Keratinocyte (primary cell): ENCODE measurements around the gene DMD.

Source experiments
- EZH2 ChIP-seq: IDR thresholded peaks from one replicate; pipeline ENCODE4 v1.6.1; 2012; ENCODE audit warnings: inconsistent platforms, mild to moderate bottlenecking, low read length, moderate library complexity
- TF ChIP-seq, protein P1 (sequence below), 3 experiments: IDR thresholded peaks in 1 of 3; conservative IDR thresholded peaks in 1 of 3; optimal IDR thresholded peaks in 1 of 3; 2 replicates in 2 of 3; 3 replicates in 1 of 3; pipeline versions ENCODE3 to v1.5.1; 2011; ENCODE audit warnings: low read length in 3 of 3, mild to moderate bottlenecking in 3 of 3, moderate library complexity in 2 of 3, control low read depth in 1 of 3, inconsistent platforms in 1 of 3; ENCODE audit not compliant: insufficient read depth in 2 of 3; ENCODE audit errors: extremely low read depth in 1 of 3

- no peak for TF ChIP-seq EZH2
- TF ChIP-seq, protein P1, sequence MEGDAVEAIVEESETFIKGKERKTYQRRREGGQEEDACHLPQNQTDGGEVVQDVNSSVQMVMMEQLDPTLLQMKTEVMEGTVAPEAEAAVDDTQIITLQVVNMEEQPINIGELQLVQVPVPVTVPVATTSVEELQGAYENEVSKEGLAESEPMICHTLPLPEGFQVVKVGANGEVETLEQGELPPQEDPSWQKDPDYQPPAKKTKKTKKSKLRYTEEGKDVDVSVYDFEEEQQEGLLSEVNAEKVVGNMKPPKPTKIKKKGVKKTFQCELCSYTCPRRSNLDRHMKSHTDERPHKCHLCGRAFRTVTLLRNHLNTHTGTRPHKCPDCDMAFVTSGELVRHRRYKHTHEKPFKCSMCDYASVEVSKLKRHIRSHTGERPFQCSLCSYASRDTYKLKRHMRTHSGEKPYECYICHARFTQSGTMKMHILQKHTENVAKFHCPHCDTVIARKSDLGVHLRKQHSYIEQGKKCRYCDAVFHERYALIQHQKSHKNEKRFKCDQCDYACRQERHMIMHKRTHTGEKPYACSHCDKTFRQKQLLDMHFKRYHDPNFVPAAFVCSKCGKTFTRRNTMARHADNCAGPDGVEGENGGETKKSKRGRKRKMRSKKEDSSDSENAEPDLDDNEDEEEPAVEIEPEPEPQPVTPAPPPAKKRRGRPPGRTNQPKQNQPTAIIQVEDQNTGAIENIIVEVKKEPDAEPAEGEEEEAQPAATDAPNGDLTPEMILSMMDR (optimal IDR thresholded peaks at IDR 0.05 in 1 of 3, IDR thresholded peaks at IDR 0.05 in 1 of 3, conservative IDR thresholded peaks at IDR 0.05 in 1 of 3; ENCODE audit: extremely low read depth in 1 of 3, insufficient read depth in 2 of 3, low read length in 3 of 3): no peak
These were observed 1767.7 kb downstream of the DMD start for GRCh38 chrX:31443654-31444053.
